K562 (cell line): ENCODE data around the gene KIF17. TPM values are rescaled to one million over a fixed set of nuclear protein-coding genes. Genes with fewer than 3 reads are reported as not detected.

Source experiments
- ATAC-seq: fragments of 200-7000 bp; cut with Tn5 transposase; 3 replicates; pipeline ENCODE4 v1.9.1; 2020; ENCODE audit warnings: moderate library complexity
- BruUV-seq: library from RNA; stranded (reverse); fragments of 400-500 nt; replicated peaks from 2 replicates; lab custom pipeline; 2021; lab: Mats Ljungman, UMichigan
- CTCF ChIA-PET: fragments of 300-600 bp; formaldehyde crosslinking; extraction: SDS; loops from one replicate; lab custom pipeline; 2021; ENCODE audit warnings: low intra/inter-chr PET ratio; lab: Yijun Ruan, JAX
- POLR2A ChIA-PET: fragments of 300-600, 350-650 bp; sonication (Branson Sonifier 250); formaldehyde crosslinking; extraction: SDS; loops from one replicate; lab custom pipeline; 2021; ENCODE audit warnings: antibody characterized with exemption, inconsistent platforms; lab: Yijun Ruan, JAX
- DNase-seq, 4 experiments: peaks; one replicate each; pipeline versions ENCODE4 v3.0.0 to v3.0.0-alpha.2; 2011 to 2018; ENCODE audit warnings: low spot score in 3 of 4, mixed read lengths in 3 of 4; ENCODE audit errors: extremely low read depth in 1 of 4
- FAIRE-seq: peaks from 2 replicates; lab custom pipeline; 2011; peaks lifted over from hg19 to GRCh38; lab: Jason Lieb, UNC
- H2AFZ ChIP-seq: 2 replicates; pipeline ENCODE4 v1.6.0; 2011; ENCODE audit warnings: low read depth, low read length, control low read depth, inconsistent platforms
- H3K27ac ChIP-seq: fragments of 200-600 bp; 3 replicates; pipeline ENCODE4 v1.8.0; 2011; ENCODE audit warnings: low read depth, mild to moderate bottlenecking, control low read depth, inconsistent platforms, low read length, moderate library complexity, mixed read lengths; ENCODE audit errors: extremely low read depth
- H3K27me3 ChIP-seq, 2 experiments: fragments of 300-600 bp in 1 of 2; 2 replicates in 1 of 2; 3 replicates in 1 of 2; pipeline versions ENCODE4 v1.6.0 to v1.8.0; 2011; ENCODE audit warnings: inconsistent platforms in 2 of 2, low read length in 2 of 2, mild to moderate bottlenecking in 1 of 2, mixed read lengths in 1 of 2, moderate library complexity in 1 of 2; ENCODE audit not compliant: control insufficient read depth in 2 of 2, insufficient read depth in 2 of 2
- H3K36me3 ChIP-seq: fragments of 300-600 bp; 3 replicates; pipeline ENCODE4 v1.8.0; 2011; ENCODE audit warnings: mild to moderate bottlenecking, low read length, inconsistent platforms; ENCODE audit not compliant: control insufficient read depth, insufficient read depth
- H3K4me1 ChIP-seq, 2 experiments: fragments of 200-600 bp in 1 of 2; replicated peaks in 1 of 2; 2 replicates in 1 of 2; 3 replicates in 1 of 2; pipeline versions ENCODE4 v1.5.1 to v1.8.0; 2011; ENCODE audit warnings: inconsistent platforms in 2 of 2, low read length in 2 of 2, mild to moderate bottlenecking in 1 of 2, mixed read lengths in 1 of 2, moderate library complexity in 1 of 2; ENCODE audit not compliant: control insufficient read depth in 2 of 2, insufficient read depth in 2 of 2
- H3K4me2 ChIP-seq: 2 replicates; pipeline ENCODE4 v1.6.1; 2011; ENCODE audit warnings: low read length, control low read depth, inconsistent platforms, mixed read lengths; ENCODE audit not compliant: insufficient read depth
- H3K4me3 ChIP-seq: fragments of 200-600 bp; sonication (generic), shearing (Covaris generic); 2 replicates; pipeline ENCODE4 v1.5.1; 2016; ENCODE audit warnings: control low read depth, inconsistent platforms
- H3K79me2 ChIP-seq: fragments of 200-600 bp; 3 replicates; pipeline ENCODE4 v1.8.0; 2011; ENCODE audit warnings: low read length, inconsistent platforms; ENCODE audit not compliant: control insufficient read depth, insufficient read depth
- H3K9ac ChIP-seq, 2 experiments: 2 replicates each; pipeline versions ENCODE4 v1.6.0 to v1.6.1; 2011; ENCODE audit warnings: low read depth in 2 of 2, low read length in 2 of 2, control low read depth in 1 of 2, inconsistent platforms in 1 of 2, mild to moderate bottlenecking in 1 of 2, mixed read lengths in 1 of 2; ENCODE audit not compliant: insufficient read depth in 1 of 2
- H3K9me1 ChIP-seq: one replicate; pipeline ENCODE4 v1.6.0; 2011; ENCODE audit warnings: inconsistent platforms, mild to moderate bottlenecking, low read length, moderate library complexity; ENCODE audit not compliant: control insufficient read depth, insufficient read depth
- H3K9me3 ChIP-seq: replicated peaks from 2 replicates; pipeline ENCODE4 v1.5.1; 2011; ENCODE audit warnings: low read depth, low read length, inconsistent platforms; ENCODE audit not compliant: control insufficient read depth, insufficient read depth
- H4K20me1 ChIP-seq: replicated peaks from 2 replicates; pipeline ENCODE4 v1.6.1; 2011; ENCODE audit warnings: low read length, inconsistent platforms, mixed read lengths; ENCODE audit not compliant: control insufficient read depth, insufficient read depth
- BMI1 ChIP-seq: fragments of 150-350 bp; IDR thresholded peaks from 2 replicates; pipeline ENCODE4 v1.6.1; 2014; ENCODE audit warnings: low read length
- CAMTA2 ChIP-seq: fragments of 250-450 bp; sonication (Bioruptor Pico); conservative IDR thresholded peaks from 2 replicates; pipeline ENCODE4 v1.5.1; 2022
- EP400 ChIP-seq: fragments of 450-650 bp; IDR thresholded peaks from 2 replicates; pipeline ENCODE4 v1.6.1; 2017; ENCODE audit warnings: antibody characterized with exemption, mild to moderate bottlenecking, moderate library complexity
- ESRRB ChIP-seq: fragments of 250-450 bp; sonication (Bioruptor Pico); IDR thresholded peaks from 2 replicates; pipeline ENCODE4 v1.5.0; 2020; ENCODE audit warnings: mild to moderate bottlenecking, moderate library complexity, borderline replicate concordance
- FOXJ2 ChIP-seq: fragments of 200-800 bp; sonication (Bioruptor generic); IDR thresholded peaks from 2 replicates; pipeline ENCODE4 v1.6.1; 2016; ENCODE audit warnings: missing genetic modification characterization, missing compliant biosample characterization
- MBD2 ChIP-seq: sonication (generic); IDR thresholded peaks from 2 replicates; pipeline ENCODE4 v1.6.1; 2016; ENCODE audit warnings: low read depth, borderline replicate concordance
- NR0B1 ChIP-seq: fragments of 450-650 bp; IDR thresholded peaks from one replicate; pipeline ENCODE4 v1.6.1; 2018; ENCODE audit warnings: mild to moderate bottlenecking, moderate library complexity; ENCODE audit not compliant: partially characterized antibody
- PHF21A ChIP-seq: fragments of 450-650 bp; IDR thresholded peaks from 2 replicates; pipeline ENCODE4 v1.6.1; 2017; ENCODE audit warnings: low read depth, borderline replicate concordance
- RAD21 ChIP-seq, 2 experiments: fragments of 250-450 bp in 1 of 2; fragments of 450-650 bp in 1 of 2; sonication (Bioruptor Pico) in 1 of 2; formaldehyde crosslinking in 1 of 2; IDR thresholded peaks in 1 of 2; conservative IDR thresholded peaks in 1 of 2; 2 replicates each; pipeline versions ENCODE4 v1.4.0 to v1.8.0; 2020 to 2022; ENCODE audit warnings: mild to moderate bottlenecking in 2 of 2, moderate library complexity in 1 of 2
- SMAD2 ChIP-seq: fragments of 150-350 bp; IDR thresholded peaks from 2 replicates; pipeline ENCODE4 v1.6.1; 2014; ENCODE audit warnings: low read depth, mild to moderate bottlenecking, low read length
- STAG1 ChIP-seq: sonication (generic); formaldehyde crosslinking; IDR thresholded peaks from 2 replicates; pipeline ENCODE4 v1.5.0; 2020; ENCODE audit warnings: missing genetic modification reagents, borderline replicate concordance
- ZBTB1 ChIP-seq: sonication (generic); formaldehyde crosslinking; IDR thresholded peaks from 2 replicates; pipeline ENCODE4 v1.8.1; 2023; ENCODE audit warnings: missing genetic modification reagents, low read depth, mild to moderate bottlenecking, borderline replicate concordance
- ZNF79 ChIP-seq: fragments of 250-450 bp; sonication (Bioruptor Pico); IDR thresholded peaks from 2 replicates; pipeline ENCODE4 v1.4.0; 2020; ENCODE audit warnings: low read depth, mild to moderate bottlenecking, moderate library complexity
- WGBS: fragments of 100-300 bp; shearing (Covaris generic); methylation state at CpG from one replicate; pipeline ENCODE4 v1.1.6; 2016; ENCODE audit warnings: low coverage, mixed read lengths; ENCODE audit not compliant: insufficient coverage; ENCODE audit errors: missing lambda C conversion rate; 5-methylcytosine and 5-hydroxymethylcytosine counted together
- in situ Hi-C: fragments of 300-500 bp; cut with MboI; formaldehyde crosslinking; loops from 4 replicates; pipeline ENCODE4 v1.15.0; 2018; ENCODE audit warnings: inconsistent platforms, mixed read lengths
- intact Hi-C: fragments of 100-400 bp; cut with micrococcal nuclease; formaldehyde crosslinking; loops from 2 replicates; pipeline ENCODE4 v1.14.2; 2022
- polyA plus RNA-seq, 8 experiments: library from polyadenylated mRNA; depleted of rRNA in 4 of 8; stranded (reverse) in 5 of 8; unstranded in 3 of 8; fragments of >200 nt; fragmentation: Nextera tagmentation in 2 of 8; fragmentation: Illumina TruSeq in 1 of 8; extraction: Ambion mirVana in 2 of 8; extraction: Trizol in 1 of 8; gene quantifications; 2 replicates each; pipeline versions ENCODE4 v1.2.1 to v1.2.3, GENCODE V29; 2011 to 2014; ENCODE audit warnings: inconsistent platforms in 1 of 8, missing spikeins in 1 of 8
- total RNA-seq, 7 experiments: library from RNA; depleted of rRNA in 6 of 7; stranded (reverse); fragments of >200 nt in 6 of 7; fragmentation: Illumina TruSeq in 2 of 7; extraction: Trizol in 2 of 7; gene quantifications; 2 replicates each; pipeline versions ENCODE4 v1.2.1 to v1.2.3, GENCODE V29; 2011 to 2021; ENCODE audit warnings: low replicate concordance in 1 of 7
- TF ChIP-seq, protein P1 (sequence below): IDR thresholded peaks from 2 replicates; pipeline ENCODE4 v1.6.1; 2011; ENCODE audit warnings: borderline replicate concordance, low read depth, mild to moderate bottlenecking, moderate library complexity, low read length; ENCODE audit not compliant: insufficient read depth, poor library complexity, severe bottlenecking

KIF17 gene
- total and polyA plus RNA-seq, 9 of the 15 experiments (the other 6 are each of a cell fraction or from before 2014, with no cell fraction given): 0.04 to 0.47 (median 0.18) TPM; not detected in 5

DNA sequence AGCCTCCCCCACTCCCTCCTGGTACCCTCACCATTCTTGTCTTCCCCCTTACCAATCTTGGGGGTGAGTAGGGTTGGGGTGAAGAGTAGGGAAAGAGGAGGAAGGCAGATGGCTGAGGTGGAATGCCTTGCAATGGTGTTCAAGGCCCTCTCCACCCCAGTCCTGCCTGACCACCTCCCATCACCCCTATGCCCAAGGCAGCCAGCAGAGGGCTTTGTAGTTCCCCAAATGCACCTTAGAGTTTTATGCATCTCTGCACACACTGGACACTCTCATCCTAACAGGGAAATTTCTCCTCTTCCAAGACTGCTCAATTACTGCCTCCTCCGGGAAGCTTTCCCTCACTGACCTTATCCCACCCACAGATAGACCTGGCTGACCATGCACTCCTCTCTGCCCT is 15.4 kb downstream of the KIF17 start:
- FAIRE-seq: peak; percentile 70
- no peak overlapping the region for H3K9ac ChIP-seq
- peaks cover 5% of the 10 kb centered on the region; the same call in 1 of the 2 replicates for H4K20me1 ChIP-seq
- peaks cover 0 to 9% of the 10 kb centered on the region in 2 experiments; a peak in 1 of 5 replicates for H3K27me3 ChIP-seq
- no peaks in the 10 kb centered on the region for H3K79me2 ChIP-seq
- no peaks in the 10 kb centered on the region for H3K9me3 ChIP-seq
- intact Hi-C loops (no loop called here), in situ Hi-C loops (loop anchor here (10.0 kb wide), 1 partner anchor 662 kb away; no protein-coding TSS in a partner anchor)
- POLR2A ChIA-PET: interaction anchor here (0.6 to 0.8 kb wide), 2 partner anchors 84 to 878 kb away, joined by 3 read pairs; no protein-coding TSS in a partner anchor
- 6% methylated on average over 1 of the region's 1 CpG for WGBS
- H2AFZ ChIP-seq: no peak overlapping the region
- no peak overlapping the region for H3K4me3 ChIP-seq
- peaks cover 0 to 17% of the 10 kb centered on the region in 2 experiments; a peak in 3 of 5 replicates for H3K4me1 ChIP-seq
- no peak overlapping the region for H3K4me2 ChIP-seq
- no peaks in the 10 kb centered on the region for H3K36me3 ChIP-seq
- peak in 2 of 4 experiments; percentile 44 to 48 for DNase-seq
- no peak overlapping the region for H3K27ac ChIP-seq
- no TSS peak for BruUV-seq
- CTCF ChIA-PET: no interaction called here
- ATAC-seq: peak; percentile 78
- H3K9me1 ChIP-seq: no peaks in the 10 kb centered on the region
- TF ChIP-seq PHF21A (no peak), BMI1 (no peak), SMAD2 (no peak), ESRRB (CRISPR knock-in tag) (no peak), NR0B1 (no peak), ZBTB1 (CRISPR knock-in tag) (no peak), STAG1 (CRISPR knock-in tag) (no peak), EP400 (no peak), MBD2 (no peak), CAMTA2 (CRISPR knock-in tag) (no peak), ZNF79 (CRISPR knock-in tag) (no peak), FOXJ2 (tag) (no peak), RAD21 (CRISPR knock-in tag; conservative IDR thresholded peaks at IDR 0.05 in 1 of 2, IDR thresholded peaks at IDR 0.05 in 1 of 2) (peak; percentile 29 to 71)
- TF ChIP-seq, protein P1, sequence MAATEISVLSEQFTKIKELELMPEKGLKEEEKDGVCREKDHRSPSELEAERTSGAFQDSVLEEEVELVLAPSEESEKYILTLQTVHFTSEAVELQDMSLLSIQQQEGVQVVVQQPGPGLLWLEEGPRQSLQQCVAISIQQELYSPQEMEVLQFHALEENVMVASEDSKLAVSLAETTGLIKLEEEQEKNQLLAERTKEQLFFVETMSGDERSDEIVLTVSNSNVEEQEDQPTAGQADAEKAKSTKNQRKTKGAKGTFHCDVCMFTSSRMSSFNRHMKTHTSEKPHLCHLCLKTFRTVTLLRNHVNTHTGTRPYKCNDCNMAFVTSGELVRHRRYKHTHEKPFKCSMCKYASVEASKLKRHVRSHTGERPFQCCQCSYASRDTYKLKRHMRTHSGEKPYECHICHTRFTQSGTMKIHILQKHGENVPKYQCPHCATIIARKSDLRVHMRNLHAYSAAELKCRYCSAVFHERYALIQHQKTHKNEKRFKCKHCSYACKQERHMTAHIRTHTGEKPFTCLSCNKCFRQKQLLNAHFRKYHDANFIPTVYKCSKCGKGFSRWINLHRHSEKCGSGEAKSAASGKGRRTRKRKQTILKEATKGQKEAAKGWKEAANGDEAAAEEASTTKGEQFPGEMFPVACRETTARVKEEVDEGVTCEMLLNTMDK: peak; percentile 47
